Spleen (tissue), 7 donors: ENCODE measurements around the gene CYP2A7.

ENCODE experiments used
- POLR2A ChIP-seq, 3 donors: fragments of 450-650 bp; IDR thresholded peaks; one replicate each; pipeline ENCODE4 v1.5.1; 2017; ENCODE audit warnings: antibody characterized with exemption in 3 of 3, mild to moderate bottlenecking in 1 of 3
- POLR2AphosphoS5 ChIP-seq, 3 donors: sonication (generic); formaldehyde crosslinking; IDR thresholded peaks; one replicate each; pipeline ENCODE4 v1.5.1; 2017; ENCODE audit warnings: antibody characterized with exemption in 3 of 3
- TF ChIP-seq, protein P1 (sequence below), 11 experiments: fragments of 200-600 bp in 7 of 11; fragments of 450-650 bp in 4 of 11; sonication (generic) in 4 of 11; IDR thresholded peaks in 8 of 11; conservative IDR thresholded peaks in 3 of 11; 1 replicate in 7 of 11; 2 replicates in 4 of 11; pipeline versions ENCODE4 v1.4.0 to v1.8.0; 2016 to 2021; ENCODE audit warnings: antibody characterized with exemption in 11 of 11, inconsistent platforms in 4 of 11, mild to moderate bottlenecking in 1 of 11
- donor health status: DM: no; HTN: no; CAD: no; lungs with moderate emphysema.
- donor health status: DM: no; HTN: no; CAD: no.
- donor health status: DM: no; HTN: no; CAD: no.

DNA sequence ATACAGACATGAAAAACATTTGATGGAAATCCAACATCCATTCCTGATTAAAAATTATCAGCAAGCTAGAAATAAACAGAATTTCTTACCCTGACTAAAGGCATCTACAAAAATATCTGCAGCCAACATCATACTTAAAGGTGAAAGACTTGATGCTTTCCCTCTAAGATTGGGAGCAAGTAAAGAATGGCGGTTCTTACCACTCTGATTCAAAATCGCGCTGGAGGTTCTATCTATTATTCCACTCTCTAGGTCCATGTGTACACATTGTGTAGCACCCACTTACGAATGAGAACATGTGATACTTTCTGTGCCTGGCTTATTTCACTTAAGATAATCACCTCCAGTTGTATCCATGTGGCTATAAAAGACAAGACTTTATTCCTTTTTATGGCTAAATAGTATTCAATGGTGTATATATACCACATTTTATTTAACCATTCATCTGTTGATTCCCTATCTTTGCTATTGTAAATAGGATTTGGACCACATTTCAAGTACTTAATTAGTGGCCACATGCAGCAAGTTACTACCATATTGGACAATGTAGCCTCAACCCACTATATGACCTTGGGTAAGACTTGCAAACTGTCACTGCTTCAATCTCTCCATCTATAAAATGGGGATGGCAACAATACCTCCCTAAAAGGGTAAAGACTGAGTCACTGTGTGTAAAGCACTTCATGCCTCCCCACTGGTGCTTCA lies 38.4 kb upstream of the CYP2A7 start:
- TF ChIP-seq, protein P1, sequence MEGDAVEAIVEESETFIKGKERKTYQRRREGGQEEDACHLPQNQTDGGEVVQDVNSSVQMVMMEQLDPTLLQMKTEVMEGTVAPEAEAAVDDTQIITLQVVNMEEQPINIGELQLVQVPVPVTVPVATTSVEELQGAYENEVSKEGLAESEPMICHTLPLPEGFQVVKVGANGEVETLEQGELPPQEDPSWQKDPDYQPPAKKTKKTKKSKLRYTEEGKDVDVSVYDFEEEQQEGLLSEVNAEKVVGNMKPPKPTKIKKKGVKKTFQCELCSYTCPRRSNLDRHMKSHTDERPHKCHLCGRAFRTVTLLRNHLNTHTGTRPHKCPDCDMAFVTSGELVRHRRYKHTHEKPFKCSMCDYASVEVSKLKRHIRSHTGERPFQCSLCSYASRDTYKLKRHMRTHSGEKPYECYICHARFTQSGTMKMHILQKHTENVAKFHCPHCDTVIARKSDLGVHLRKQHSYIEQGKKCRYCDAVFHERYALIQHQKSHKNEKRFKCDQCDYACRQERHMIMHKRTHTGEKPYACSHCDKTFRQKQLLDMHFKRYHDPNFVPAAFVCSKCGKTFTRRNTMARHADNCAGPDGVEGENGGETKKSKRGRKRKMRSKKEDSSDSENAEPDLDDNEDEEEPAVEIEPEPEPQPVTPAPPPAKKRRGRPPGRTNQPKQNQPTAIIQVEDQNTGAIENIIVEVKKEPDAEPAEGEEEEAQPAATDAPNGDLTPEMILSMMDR (IDR thresholded peaks at IDR 0.05 in 8 of 11, conservative IDR thresholded peaks at IDR 0.05 in 3 of 11) = no peak
- TF ChIP-seq POLR2A (IDR thresholded peaks at IDR 0.05) (no peak), POLR2AphosphoS5 (IDR thresholded peaks at IDR 0.05) (no peak)
